ENCODE measurements around the gene CNTN3.

Gene CNTN3

DNA sequence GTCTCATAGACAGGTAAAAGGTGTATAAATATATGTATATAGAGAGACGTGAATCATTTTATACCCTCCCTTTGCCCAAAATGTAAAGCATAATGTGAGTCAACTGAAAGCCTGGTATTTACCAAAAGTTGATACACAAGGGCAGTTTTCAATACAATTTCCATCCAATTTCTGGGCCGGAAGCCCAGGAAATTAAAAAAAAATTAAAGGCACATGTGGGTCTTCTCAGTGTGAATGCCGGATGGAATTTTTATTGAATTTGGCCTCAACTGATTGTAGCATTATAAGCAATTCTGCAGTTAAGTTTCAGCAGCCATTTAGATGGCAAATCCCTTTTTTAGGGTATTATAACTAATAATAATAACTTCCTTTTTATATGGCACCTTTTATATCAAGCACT is 3.3 kb upstream of the CNTN3 start:
- TF ChIP-seq, protein P1, sequence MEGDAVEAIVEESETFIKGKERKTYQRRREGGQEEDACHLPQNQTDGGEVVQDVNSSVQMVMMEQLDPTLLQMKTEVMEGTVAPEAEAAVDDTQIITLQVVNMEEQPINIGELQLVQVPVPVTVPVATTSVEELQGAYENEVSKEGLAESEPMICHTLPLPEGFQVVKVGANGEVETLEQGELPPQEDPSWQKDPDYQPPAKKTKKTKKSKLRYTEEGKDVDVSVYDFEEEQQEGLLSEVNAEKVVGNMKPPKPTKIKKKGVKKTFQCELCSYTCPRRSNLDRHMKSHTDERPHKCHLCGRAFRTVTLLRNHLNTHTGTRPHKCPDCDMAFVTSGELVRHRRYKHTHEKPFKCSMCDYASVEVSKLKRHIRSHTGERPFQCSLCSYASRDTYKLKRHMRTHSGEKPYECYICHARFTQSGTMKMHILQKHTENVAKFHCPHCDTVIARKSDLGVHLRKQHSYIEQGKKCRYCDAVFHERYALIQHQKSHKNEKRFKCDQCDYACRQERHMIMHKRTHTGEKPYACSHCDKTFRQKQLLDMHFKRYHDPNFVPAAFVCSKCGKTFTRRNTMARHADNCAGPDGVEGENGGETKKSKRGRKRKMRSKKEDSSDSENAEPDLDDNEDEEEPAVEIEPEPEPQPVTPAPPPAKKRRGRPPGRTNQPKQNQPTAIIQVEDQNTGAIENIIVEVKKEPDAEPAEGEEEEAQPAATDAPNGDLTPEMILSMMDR (IDR thresholded peaks at IDR 0.05; ENCODE audit: low read depth, low read length, missing control alignments): no peak
- no peak for DNase-seq (ENCODE audit: extremely low read depth, low read depth)
- H3K4me3 ChIP-seq (replicated peaks; ENCODE audit: low read depth, low read length): no peak overlapping the region

DNA sequence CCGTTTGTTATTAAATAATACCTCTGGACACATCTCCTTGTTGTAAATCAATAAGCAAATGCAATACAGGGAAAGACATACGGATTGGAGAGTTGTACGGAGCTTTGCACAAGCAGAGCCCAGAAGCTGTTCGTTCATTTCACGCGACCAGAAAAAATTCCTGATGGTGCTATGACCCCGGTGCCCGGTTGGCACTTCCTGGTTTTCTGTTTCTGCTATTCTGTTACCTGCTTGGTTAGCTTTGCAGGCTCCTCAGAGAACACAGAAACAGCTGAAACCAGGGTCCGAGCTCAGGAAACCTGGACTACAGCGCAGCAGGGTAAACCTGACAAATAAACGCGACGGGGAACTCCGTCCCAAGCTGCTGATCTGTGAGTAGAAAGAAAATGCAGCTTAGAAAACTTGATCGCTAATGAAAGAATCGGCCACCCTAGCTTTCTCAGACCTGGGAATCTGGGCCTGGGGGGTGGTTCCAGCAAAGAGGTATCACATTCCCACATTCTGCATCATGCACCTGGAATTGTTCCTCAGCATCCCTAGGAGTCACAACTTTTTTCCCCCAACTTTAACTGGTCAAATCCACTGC is 845 bp downstream of the CNTN3 start:
- TF ChIP-seq, protein P1 (IDR thresholded peaks at IDR 0.05; ENCODE audit: low read depth, low read length, missing control alignments): no peak
- peak overlapping the region; percentile 30 for H3K4me3 ChIP-seq (replicated peaks; ENCODE audit: low read depth, low read length)

DNA sequence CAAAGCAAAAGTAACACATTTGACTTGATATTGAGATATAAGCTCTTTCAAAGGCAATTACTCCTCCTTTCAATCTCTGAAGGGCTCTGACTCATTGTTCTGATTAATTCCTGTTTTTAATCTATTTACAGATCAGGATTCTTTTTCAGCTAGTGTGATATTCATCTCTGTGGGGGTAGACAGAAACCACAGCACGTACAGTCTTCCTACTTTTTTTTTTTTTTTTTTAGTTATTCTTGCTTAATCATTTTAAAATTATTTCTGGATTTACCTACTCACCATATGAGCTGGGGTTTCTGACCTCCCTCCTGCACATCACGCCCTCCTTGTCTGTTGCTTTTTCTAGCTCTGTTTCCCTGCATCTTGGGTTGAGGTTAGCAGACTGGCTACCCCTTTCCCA is 1.4 kb downstream of the CNTN3 start:
- TF ChIP-seq, protein P1 (IDR thresholded peaks at IDR 0.05; ENCODE audit: low read depth, low read length, missing control alignments): no peak
- no peak overlapping the region for H3K4me3 ChIP-seq (replicated peaks; ENCODE audit: low read depth, low read length)
- DNase-seq (ENCODE audit: extremely low read depth, low read depth): no peak

More for the DNA sequence above, 845 bp downstream of the CNTN3 start:
- DNase-seq (ENCODE audit: extremely low read depth, low read depth): no peak

DNA sequence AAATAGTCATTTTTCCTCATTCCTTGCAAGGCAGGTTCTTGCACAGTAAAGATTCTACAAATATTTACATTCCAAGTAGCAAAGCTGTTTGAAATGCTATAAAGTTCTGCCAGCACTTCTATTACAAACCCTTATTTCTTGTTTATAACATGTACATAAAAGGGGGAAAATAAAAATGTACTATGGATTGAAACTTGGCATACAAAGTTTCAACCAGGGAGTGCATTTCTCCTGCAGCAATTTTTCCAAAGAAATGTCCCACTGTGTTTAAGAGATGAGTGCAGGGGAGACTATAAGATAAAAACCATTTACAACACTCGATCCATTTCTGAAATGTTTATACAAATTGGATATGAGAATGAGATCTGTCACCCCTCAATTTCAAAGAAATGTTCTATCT is 3.3 kb downstream of the CNTN3 start:
- H3K4me3 ChIP-seq (replicated peaks; ENCODE audit: low read depth, low read length): no peak overlapping the region
- no peak for DNase-seq (ENCODE audit: extremely low read depth, low read depth)
- TF ChIP-seq, protein P1 (IDR thresholded peaks at IDR 0.05; ENCODE audit: low read depth, low read length, missing control alignments): no peak

DNA sequence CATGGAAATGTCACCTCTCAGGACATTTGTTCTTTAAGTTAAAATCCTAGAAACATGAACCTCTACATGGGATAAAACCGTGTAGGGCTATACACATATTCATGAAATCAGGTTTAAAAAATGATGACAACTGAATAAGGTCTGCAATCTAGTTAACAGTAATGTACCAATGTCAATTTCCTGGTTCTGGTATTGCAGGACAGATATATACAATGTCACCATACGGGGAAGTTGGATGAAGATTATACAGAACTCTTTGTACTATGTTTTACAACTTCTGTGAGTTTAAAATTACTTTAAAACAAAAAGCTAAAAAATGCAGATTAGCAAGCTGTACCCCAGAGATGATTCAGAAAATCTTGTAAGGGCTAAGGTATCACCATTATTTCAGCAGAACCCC is 6.7 kb downstream of the CNTN3 start:
- TF ChIP-seq, protein P1 (IDR thresholded peaks at IDR 0.05; ENCODE audit: low read depth, low read length, missing control alignments): no peak
- no peak overlapping the region for H3K4me3 ChIP-seq (replicated peaks; ENCODE audit: low read depth, low read length)
- DNase-seq (ENCODE audit: extremely low read depth, low read depth): no peak

DNA sequence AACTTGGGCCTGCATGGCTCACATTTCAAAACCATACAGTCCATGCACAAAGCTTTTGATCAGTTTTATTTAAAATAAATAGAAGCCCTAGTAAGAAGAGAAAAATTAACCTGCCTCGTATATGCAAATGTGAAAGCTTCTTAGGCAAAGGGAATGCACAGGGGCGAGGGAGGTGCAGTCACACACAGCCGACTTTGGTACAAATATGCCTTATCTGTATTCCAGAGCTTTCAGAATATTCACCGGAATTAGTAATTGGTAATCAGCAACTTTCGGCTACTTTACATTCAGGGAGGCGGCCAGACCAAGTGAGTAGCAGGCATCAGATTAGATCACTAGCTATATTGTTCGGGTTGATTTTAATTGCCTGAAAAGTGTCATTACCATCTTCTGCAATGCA is 7.5 kb downstream of the CNTN3 start:
- TF ChIP-seq, protein P1 (IDR thresholded peaks at IDR 0.05; ENCODE audit: low read depth, low read length, missing control alignments): no peak
- no peak for DNase-seq (ENCODE audit: extremely low read depth, low read depth)
- no peak overlapping the region for H3K4me3 ChIP-seq (replicated peaks; ENCODE audit: low read depth, low read length)

DNA sequence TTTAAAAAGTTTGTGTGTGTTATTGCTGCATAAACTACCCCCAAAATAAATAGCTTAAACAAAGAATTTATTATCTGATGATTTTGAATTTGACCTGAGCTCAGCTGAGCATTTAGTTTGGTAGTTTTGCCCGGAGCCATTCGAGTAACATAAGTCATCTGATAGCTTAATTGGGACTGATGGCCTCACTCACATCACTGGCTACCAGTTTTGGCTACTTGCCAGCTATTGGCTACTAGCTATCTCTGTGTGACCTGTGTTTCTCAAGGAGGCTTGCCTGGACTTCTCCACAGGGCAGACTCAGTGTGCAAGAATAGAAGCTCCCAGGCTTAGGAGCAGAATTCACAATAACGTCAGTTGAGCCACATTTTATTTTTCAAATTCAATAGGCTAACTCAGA is 9.0 kb downstream of the CNTN3 start:
- DNase-seq (ENCODE audit: extremely low read depth, low read depth): no peak
- no peak overlapping the region for H3K4me3 ChIP-seq (replicated peaks; ENCODE audit: low read depth, low read length)
- TF ChIP-seq, protein P1 (IDR thresholded peaks at IDR 0.05; ENCODE audit: low read depth, low read length, missing control alignments): no peak
